ENCODE results near the gene COL25A1. TPM values are rescaled to one million over a fixed set of nuclear protein-coding genes. Genes with fewer than 3 reads are reported as not detected.
A peak's percentile ranks its signal among the peaks of the same experiment; 100 is the strongest.
"Not testable (repeated sequence)": the region's sequence is repeated elsewhere in the genome, so short reads cannot be mapped to it uniquely, and the experiment has no call there.

The COL25A1 gene
- total RNA-seq, 1 experiment from 2014 or later = 23.0 TPM

DNA sequence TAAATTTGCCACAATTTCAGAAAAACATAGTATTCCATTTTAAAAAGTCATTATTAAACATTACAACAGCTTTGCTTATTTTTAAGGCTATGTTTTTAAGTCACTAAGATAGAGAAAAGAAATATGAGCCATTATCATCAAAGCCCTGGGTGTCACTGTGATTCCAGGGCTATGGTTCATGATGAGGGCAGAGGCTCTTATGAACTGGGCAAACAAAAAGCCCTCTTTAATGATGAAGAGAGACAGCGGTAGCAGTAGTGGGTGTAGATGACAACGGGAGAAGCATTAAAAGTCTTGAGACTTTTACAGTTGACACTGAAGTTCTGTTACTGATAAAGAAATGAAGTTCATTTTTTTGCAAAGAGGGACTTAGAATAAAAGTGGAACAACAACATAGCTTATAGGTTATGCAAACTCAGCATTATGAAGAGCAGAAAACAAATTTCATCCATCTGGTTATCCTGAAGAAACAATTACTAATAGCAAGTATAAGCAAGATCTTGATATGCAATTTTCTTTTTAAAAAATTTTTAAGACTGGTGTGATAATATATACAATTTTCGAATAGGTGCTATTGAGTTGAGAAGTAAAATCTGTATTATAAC is 336.9 kb downstream of the COL25A1 start:
- DNase-seq (ENCODE audit: low read depth) = peak; percentile 4

- DNase-seq (ENCODE audit: low read depth) = peak; percentile 76
These were observed 337.4 kb downstream of the COL25A1 start for GRCh38 chr4:108965016-108965415.

- DNase-seq (ENCODE audit: low read depth) = no peak
These were observed 338.5 kb downstream of the COL25A1 start for GRCh38 chr4:108963910-108964309.

DNA sequence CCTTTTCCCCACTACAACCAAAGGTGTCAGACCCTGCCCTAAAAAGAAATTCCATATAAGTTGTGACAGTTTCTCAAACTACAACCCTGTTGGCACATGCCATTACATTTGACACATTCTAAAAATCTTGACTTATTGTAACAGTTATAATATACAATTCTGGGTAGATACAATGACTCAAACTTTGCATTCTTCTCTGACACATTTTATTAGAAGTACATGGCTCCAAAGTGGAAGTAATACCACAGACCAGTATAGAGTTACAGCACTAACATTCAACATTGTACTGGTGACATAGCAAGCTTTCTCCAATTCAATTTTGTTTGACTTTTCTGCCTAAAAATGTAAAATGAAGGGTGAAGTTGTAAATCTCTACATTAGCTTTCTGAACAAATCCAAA is 343.0 kb downstream of the COL25A1 start:
- DNase-seq (ENCODE audit: low read depth) = peak; percentile 74

DNA sequence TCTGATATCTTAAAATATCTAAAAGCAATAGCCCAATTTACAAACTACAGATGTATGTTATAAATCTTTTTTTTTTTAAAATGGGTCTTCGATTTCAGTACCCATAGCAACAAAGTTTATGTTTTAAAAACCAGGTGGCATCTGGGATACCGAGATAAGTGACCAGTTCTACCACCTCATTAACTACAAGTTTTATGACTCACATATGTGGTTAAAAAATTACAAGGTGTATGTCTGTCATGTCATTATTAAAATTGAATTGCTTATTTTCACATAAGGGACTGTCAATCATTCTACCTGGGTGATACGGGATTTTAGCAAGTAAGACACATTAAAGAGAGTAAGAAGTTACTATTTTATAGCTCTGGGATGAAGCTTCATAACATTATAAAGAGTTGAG is 347.6 kb downstream of the COL25A1 start:
- peak; percentile 32 for DNase-seq (ENCODE audit: low read depth)

- no peak for DNase-seq (ENCODE audit: low read depth)
These were observed 348.5 kb downstream of the COL25A1 start for GRCh38 chr4:108953941-108954340.

GRCh38 chr4:108950158-108950915 is 352.1 kb downstream of the COL25A1 start:
- peak; percentile 67 for DNase-seq (ENCODE audit: low read depth)

DNA sequence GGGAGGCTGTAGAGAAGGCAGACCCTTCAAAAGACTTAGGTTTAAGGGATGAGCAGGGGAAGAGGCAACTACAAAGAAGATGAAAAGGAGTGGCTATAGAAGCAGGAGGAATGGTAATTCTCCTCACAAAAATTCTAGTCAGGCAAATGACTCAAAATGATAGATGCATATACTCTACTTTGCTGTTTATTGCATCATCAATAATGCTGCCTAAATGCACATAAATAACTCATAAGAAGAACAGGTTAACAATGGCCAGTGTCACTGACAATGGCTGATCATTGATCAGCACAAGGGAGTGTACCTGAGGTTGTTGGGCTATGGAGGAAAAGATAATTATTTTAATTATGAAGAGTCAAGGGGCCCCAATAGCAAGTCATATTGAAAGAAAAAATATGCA is 354.9 kb downstream of the COL25A1 start:
- DNase-seq (ENCODE audit: low read depth) = no peak

GRCh38 chr4:108946237-108946636 is 356.2 kb downstream of the COL25A1 start:
- no peak for DNase-seq (ENCODE audit: low read depth)

DNA sequence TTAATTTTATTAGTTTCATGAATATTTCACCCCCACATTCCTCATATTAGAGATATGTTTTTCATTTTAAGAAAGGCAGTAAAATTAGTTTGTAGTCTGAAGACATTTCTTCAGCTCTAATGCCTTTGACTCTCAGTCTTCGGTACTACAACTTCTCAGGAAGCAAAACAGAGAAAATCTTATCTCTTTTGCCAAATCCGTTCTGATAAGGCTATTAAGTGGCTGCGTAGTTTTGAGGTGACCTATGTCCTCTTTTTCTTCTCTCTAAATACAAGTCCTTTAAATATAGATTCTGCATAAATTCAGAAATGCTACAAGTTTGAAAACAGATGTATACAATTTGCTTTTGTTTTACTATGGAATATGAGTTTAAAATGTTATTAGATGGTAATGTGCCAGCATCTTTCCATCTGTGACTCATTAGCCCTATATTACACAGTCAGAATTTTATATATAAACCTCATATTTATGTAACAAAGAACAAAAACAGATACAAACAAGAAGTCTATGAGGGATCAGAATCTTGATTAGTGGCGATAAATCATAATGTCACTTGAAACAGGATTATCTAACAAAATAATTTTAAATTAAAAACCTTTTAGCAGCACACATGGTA is 358.4 kb downstream of the COL25A1 start:
- DNase-seq (ENCODE audit: low read depth) = no peak

DNA sequence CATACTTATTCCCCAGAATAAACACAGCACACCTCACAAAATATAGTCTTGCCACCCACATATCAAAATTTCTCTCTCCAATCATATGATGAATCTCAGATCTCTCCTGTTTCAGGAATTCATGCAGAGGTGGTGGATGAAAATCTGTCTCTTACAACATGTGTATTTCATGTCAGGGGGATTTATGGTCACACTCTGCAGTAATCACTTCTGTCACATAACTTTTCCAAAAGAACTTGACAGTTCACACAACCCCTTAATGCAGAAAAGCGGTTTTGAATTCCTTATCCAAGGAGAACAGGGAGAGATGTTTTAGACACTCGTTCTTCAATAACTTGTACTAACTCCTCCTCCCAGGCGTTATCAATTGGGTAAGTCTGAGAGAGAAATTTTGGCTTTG is 359.1 kb downstream of the COL25A1 start:
- DNase-seq (ENCODE audit: low read depth) = no peak

- no peak for DNase-seq (ENCODE audit: low read depth)
These were observed 360.5 kb downstream of the COL25A1 start for GRCh38 chr4:108941904-108942430.

- no peak for DNase-seq (ENCODE audit: low read depth)
These were observed 361.8 kb downstream of the COL25A1 start for GRCh38 chr4:108940634-108941033.

DNA sequence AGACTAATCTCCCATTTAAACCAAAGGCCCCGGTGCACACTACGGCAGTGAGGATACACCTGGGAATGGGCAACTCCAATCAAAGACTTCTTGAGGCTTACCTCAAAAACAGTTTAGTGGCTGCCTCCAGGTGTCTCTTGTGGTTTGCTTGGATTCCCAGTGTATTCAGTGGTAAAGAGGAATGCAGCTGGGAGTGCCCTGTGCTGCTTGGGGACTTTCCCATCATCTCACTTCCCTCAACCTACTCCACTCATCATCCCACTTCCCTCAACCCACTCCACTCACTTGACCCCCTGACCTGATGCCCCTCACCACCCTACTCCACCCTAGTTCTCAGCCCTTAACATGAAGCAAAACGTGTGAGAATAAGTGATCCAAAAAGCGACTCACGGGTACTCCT is 362.3 kb downstream of the COL25A1 start:
- DNase-seq (ENCODE audit: low read depth) = no peak

DNA sequence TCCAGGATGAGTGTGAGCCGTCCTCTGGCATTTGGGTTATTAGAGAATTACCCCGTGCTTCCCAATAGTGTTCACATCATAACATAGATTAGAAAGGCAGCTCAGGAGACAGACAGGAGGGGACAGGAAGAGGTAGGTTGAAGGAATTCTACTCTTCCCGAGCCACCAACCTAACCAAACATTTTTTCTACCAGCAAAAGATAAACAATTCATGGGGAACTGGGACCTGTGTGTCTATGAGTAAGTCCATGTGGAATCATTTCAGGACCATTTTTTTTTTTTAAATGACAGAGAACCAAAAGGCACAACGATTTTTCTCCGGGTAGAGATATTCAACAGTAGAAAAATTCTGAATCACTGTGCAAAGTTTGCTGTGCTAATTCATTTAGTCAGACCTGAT is 365.4 kb downstream of the COL25A1 start:
- DNase-seq (ENCODE audit: low read depth) = no peak

GRCh38 chr4:108933925-108934324 is 368.5 kb downstream of the COL25A1 start:
- not testable (repeated sequence) for DNase-seq (ENCODE audit: low read depth)

GRCh38 chr4:108933046-108933445 is 369.4 kb downstream of the COL25A1 start:
- no peak for DNase-seq (ENCODE audit: low read depth)

DNA sequence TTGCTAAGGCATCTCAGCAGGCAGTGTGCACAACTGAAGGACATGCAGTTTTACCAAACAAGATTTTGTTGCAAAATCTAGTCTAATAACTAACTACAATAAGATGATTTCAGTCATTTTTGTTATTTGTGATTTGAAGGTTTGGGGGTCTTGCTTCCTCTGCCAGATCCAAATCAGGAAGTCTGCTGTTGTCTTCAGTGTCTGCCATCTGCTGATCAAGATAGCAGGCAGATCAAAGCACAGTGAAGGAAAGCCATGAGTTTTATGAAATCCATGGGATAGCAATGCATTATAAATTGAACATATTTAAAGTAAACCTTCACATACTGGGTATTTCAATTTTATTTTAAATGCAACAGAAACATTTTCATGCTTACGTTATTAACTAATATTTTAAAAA is 370.5 kb downstream of the COL25A1 start:
- no peak for DNase-seq (ENCODE audit: low read depth)

DNA sequence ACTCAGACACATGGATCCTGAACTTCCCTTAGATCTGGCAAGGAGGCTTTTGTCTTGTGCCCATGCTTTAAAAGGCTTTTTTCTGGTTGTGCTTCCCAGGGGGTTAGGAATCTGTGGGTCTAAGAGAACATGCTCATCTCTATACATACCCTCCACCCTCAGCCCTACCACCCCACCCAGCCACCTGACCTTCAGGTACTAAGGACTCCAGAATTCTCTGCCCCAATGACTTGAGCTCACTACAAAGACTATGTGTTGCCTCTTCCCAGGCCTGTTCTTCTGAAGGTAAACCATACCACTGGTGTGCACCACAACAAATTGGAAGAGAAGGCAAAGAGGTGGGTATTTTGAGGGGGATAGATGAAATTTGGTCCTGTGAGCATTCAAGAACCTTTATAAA is 372.3 kb downstream of the COL25A1 start:
- no peak for DNase-seq (ENCODE audit: low read depth)

- DNase-seq (ENCODE audit: low read depth) = no peak
These were observed 375.7 kb downstream of the COL25A1 start for GRCh38 chr4:108926781-108927180.

DNA sequence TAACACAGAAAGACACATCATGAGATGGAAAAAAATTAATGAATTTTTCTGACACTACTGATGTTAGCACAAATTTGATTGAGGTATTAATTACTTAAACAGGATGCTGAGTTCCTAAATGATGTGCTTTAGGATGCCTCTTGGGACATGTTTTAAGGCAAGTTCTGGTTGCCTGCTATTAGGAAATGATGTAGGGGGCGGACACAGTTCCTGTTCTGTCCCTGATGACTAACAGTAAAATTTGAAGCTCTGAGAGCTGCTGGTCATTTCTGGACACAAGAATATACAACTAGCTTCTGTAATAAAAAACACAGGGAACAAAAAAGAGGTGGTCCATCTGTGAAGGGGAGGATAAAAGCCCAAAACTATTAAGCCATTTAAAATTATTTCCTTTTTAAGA is 376.4 kb downstream of the COL25A1 start:
- DNase-seq (ENCODE audit: low read depth) = peak; percentile 77

DNA sequence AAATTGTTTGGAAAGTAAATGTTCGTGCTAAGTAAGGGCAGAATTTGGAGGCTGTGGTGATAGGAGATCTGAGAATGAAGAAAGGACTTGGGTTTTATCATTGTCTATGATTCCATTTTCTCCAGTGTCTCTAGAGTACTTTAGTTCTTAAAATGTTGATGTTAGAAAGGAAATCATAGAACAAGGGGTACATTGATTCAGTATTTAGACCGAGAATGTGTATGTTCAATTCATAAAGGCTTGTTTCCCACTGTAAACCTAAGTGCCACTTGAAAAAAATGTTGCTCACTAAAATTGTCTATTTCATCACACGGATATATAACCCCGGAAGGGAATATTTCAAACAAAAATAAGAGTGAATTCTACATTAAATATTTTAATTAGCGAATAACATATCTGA is 380.3 kb downstream of the COL25A1 start:
- DNase-seq (ENCODE audit: low read depth) = no peak
